NCI-H345 treated with DMSO at 0.1 percent for 48 hours (cell line): ENCODE data around the gene COPS6.

ENCODE experiments used
- DNase-seq: peaks from one replicate; lab custom pipeline; 2025; ENCODE audit not compliant: unreplicated experiment; lab: John Stamatoyannopoulos, UW

Gene COPS6

GRCh38 chr7:100101016-100101862, 12.5 kb downstream of the COPS6 start, which contains the start of the genes AP4M1 and MCM7:
AP4M1 (plus strand) TSS chr7:100101643; CDS start chr7:100101715, 72 bp downstream.
MCM7 (minus strand) TSS chr7:100101397; CDS start chr7:100101294, 103 bp downstream.
- peak; percentile 97 for DNase-seq

DNA sequence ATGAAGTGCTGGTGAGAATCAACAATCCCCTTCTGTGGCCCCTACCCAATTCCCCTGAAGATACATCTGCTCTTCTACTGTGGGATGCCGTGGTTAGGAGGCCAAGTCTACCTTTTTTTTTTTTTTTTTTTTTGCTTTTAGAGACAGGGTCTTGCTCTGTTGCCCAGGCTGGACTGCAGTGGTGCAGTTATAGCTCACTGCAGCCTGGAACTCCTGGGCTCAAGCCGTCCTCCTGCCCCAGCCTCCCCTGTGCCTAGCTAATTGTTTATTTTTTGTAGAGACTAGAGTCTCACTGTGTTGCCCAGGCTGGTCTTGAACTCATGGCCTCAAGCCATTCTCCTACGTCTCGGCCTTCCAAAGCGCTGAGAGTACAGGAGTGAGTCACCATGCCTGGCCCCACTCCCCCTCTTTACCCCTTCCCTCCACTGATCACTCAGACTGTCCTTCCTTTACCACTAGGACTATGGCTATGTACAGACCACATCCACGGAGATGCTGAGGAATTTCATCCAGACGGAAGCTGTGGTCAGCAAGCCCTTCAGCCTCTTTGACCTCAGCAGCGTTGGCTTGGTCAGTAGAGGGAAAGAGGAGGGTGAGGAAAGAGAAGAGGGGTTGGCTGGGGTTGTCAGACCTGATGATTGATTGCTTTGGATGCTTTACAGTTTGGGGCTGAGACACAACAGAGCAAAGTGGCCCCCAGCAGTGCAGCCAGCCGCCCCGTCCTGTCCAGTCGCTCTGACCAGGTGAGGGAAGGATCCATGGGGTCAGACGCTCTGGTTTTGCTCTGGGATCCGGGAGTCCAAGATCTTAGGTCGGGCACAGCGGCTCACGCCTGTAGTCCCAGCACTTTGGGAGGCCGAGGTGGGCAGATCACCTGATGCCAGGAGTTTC, 14.4 kb downstream of the COPS6 start:
- DNase-seq: no peak

DNA sequence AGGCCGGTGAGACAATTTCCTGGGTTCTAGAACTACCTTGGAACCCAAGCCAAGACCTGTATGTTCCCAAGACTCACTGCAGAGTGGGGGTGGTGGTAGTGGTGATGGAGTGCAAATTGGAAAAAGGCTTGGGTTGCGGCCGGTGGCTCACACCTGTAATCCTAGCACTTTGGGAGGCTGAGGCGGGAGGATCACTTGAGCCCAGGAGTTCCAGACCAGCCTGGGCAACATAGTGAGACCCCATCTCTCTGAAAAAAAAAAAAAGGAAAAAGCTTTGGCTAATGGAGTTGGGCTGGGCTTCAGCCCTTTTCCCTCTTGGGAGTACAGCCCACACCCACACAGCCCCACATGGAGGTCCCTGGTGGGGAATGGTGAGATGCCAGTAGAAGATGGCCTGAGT, 16.8 kb downstream of the COPS6 start:
- no peak for DNase-seq

DNA sequence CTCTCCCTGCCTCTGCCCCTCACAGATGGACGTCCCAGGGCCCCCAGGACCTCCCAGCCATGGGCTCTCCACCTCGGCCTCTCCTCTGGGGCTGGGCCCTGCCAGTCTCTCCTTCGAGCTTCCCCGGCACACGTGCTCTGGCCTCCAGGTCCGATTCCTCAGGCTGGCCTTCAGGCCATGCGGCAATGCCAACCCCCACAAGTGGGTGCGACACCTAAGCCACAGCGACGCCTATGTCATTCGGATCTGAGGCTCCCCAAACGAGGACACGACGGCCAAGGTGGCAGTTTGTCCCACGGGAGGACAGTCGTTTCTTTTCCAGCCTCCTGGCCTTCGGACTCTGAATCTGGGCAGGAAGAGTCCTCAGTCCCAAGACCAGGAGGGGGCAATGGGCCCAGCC, 17.9 kb downstream of the COPS6 start:
- DNase-seq: no peak

DNA sequence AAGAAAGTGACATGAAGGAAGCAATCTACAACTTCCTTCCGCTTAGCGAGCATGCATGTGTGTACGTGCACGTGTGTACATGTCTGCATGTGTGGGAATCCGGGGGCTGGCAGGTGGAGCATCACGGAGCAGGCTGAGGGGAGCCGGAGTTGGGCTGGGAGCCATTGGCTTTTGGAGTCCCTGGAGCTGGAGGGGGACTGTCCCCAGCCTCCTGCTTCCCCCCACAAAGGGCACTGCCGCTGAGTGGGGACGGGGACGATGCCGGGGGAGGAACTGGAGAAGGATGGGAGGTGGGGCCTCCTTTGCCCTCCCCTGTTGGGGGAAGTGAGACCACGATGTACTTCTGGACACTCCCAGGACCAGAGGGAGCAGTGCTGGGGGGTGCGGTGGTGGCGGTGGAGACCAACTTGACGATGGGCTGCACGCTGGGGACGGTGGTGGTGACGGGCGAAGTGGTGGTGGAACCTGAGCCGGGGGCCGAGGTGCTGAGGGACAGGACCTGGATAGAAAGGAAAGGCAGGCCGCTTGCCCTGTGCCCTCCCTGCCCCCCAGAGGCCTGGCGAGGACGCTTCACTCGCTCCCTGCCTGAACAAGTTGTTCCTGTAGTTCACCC, 18.5 kb downstream of the COPS6 start:
- no peak for DNase-seq

DNA sequence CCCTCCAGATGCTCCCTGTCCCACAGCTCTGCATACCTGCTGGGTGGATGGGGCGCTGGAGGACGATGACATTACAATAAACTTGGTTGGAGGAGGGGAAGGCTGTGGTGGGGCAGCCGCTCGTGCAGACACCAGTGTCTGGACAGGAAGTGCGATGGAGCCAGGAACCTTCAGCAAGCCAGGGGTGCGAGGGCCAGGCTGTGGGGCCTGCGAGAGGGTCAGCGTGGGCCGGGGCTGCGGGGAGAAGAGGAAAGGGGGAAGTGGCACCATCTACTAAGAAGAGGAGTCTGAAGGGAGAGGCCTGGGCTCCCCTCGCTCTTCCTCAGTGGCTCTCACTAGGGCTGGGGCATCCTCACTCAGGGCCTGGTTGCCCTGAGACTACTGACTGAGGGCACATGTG, 19.1 kb downstream of the COPS6 start:
- DNase-seq: no peak

GRCh38 chr7:100109521-100110163, 20.9 kb downstream of the COPS6 start:
- no peak for DNase-seq

DNA sequence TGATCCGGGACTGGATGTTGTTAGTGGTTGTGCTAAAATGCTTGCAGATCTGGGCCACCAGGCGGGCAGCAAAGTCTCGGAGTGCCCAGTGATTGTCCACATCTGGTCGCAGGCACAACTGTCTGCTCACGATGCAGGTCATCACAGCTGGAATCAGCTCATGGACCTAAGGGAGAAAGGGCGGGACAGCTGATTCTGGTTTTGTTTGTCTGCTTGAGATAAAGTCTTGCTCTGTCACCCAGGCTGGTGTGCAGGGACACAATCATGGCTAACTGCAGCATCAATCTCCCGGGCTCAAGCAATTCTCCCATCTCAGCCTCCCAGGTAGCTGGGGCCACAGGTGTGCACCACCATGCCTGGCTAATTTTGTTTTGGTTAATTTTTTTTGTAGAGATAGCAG, 22.4 kb downstream of the COPS6 start:
- DNase-seq: no peak

DNA sequence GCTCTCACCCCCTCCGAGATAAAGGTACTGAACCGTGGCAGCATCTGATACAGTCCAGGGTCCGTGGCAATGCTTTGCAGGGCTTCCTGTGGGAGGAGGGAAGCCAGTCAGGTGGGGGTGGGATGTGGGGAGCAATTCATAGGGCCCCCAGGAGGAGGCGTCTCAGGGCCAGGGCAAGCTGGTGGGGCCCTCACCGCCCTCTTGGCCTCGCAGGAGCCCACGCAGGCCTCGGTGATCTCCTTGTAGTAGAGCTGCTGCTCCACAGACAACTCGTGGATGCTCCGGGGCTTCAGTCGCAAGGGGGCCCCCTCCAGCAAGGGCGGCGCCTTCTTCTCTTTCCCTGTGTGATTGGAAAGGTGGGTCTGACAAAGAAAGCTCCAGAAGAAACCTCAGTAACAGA, 23.1 kb downstream of the COPS6 start:
- no peak for DNase-seq

GRCh38 chr7:100115026-100115425, 26.3 kb downstream of the COPS6 start:
- no peak for DNase-seq

GRCh38 chr7:100118388-100119071, 29.8 kb downstream of the COPS6 start:
- DNase-seq: no peak

- DNase-seq: peak; percentile 80
Observed at GRCh38 chr7:100119072-100119969, 30.6 kb downstream of the COPS6 start, which contains the start of the genes CNPY4 and TAF6. CNPY4 (plus strand) TSS chr7:100119634; CDS start chr7:100119745, 111 bp downstream. TAF6 (minus strand) TSS chr7:100119358; CDS start chr7:100114209, 5,149 bp downstream.

DNA sequence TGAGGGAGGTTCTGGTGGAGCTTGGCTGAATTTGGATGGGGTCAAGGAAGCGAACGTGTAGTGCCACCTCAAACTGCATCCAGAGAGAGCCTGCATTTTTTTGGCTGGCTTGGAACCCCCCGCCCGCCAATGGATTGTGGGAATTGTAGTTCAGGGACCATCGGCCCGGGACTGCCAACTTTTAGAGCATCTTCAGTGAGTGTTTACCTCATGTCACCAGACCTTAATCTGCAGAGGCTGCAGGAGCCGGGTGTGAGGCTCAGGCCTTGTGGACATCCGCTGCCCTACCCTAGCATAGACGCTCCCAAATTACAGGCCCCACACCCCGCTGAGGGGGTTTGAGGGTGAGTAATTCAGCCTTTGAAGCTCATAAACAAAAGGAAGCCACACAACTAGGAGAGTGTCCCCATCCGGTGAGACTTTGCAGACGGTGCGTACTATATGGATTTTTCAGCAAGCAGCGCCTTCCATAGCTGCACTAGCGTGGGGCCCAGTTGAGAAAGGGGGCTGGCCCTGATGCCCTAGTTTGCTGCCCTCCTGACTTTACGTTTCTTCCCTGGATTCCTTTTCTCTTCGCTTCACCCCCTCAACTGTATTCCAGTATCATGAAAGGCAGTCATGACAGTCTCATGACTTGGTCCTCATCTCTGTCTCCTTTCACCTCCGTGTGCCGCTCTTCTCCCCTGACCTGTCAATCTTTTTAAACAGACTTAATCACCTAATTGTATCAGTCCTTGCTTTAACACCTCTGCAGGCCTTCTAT, 31.4 kb downstream of the COPS6 start:
- DNase-seq: peak; percentile 37

- DNase-seq: no peak
Observed at GRCh38 chr7:100120733-100121036, 31.9 kb downstream of the COPS6 start.

DNA sequence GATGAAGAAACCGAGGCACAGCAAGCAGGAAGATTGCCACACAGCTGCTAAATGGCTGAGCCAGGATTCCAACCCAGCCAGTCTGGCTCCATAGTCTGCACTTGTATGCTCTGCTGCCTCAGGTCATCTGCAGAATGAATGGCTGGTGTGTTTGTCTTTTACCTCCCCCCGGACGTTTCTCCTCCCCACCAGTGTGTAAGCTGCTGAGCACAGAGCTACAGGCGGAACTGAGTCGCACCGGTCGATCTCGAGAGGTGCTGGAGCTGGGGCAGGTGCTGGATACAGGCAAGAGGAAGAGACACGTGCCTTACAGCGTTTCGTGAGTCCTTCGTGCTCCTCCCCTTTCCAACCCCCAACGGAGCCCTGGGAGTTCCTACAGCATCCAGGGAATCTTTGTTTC, 33.3 kb downstream of the COPS6 start:
- peak; percentile 88 for DNase-seq

DNA sequence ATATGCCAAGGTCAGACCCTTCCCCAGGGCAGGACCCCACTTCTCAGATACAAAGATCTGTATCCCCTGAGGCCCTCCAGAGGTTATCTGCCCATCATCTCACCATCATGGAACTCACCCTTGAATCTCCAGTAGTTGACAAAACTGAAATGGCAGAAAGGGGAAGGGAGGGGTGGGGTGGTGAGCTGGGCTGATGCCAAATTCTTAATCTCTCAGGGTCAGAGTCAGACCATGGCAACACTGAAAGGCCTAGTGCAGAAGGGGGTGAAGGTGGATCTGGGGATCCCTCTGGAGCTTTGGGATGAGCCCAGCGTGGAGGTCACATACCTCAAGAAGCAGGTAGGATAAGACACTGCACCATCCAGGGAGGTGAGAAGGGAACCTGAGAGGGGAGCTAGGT, 33.8 kb downstream of the COPS6 start:
- DNase-seq: no peak

DNA sequence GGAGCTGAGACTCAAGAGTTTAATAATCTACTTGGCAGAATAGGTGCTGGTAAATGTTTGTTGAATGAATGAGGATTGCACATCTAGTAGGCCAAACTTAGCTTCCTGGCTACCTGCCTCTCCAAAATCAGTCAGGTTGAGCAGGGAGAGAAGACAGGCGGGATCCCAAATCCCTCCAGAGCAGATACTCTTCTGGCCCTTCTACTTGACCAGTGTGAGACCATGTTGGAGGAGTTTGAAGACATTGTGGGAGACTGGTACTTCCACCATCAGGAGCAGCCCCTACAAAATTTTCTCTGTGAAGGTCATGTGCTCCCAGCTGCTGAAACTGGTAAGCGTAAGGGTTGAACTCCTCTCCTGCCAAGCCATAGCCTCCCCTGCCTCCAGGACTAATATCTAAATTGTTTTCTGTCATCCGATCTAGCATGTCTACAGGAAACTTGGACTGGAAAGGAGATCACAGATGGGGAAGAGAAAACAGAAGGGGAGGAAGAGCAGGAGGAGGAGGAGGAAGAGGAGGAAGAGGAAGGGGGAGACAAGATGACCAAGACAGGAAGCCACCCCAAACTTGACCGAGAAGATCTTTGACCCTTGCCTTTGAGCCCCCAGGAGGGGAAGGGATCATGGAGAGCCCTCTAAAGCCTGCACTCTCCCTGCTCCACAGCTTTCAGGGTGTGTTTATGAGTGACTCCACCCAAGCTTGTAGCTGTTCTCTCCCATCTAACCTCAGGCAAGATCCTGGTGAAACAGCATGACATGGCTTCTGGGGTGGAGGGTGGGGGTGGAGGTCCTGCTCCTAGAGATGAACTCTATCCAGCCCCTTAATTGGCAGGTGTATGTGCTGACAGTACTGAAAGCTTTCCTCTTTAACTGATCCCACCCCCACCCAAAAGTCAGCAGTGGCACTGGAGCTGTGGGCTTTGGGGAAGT, 35.8 kb downstream of the COPS6 start:
- no peak for DNase-seq
